NT2/D1 (cell line): Measurements from ENCODE around the gene ENC1.

Source experiments
- DNase-seq: peaks from one replicate; pipeline ENCODE4 v3.0.0-alpha.2; 2011; ENCODE audit warnings: low read depth, low spot score
- H3K27me3 ChIP-seq: 2 replicates; pipeline ENCODE4 v1.6.0; 2011; ENCODE audit warnings: mild to moderate bottlenecking; ENCODE audit not compliant: insufficient read length, insufficient read depth
- H3K36me3 ChIP-seq: 2 replicates; pipeline ENCODE4 v1.6.1; 2011; ENCODE audit warnings: mild to moderate bottlenecking, low read length, mixed read lengths; ENCODE audit not compliant: insufficient read depth, insufficient read length
- H3K4me1 ChIP-seq: 2 replicates; pipeline ENCODE4 v1.5.1; 2011; ENCODE audit not compliant: insufficient read depth, insufficient read length
- H3K4me3 ChIP-seq: 2 replicates; pipeline ENCODE4 v1.5.1; 2011; ENCODE audit warnings: low read depth; ENCODE audit not compliant: insufficient read length
- H3K9ac ChIP-seq: 2 replicates; pipeline ENCODE4 v1.6.0; 2011; ENCODE audit warnings: low read depth; ENCODE audit not compliant: insufficient read length
- H3K9me3 ChIP-seq: 2 replicates; pipeline ENCODE4 v1.5.1; 2011; ENCODE audit warnings: mild to moderate bottlenecking, low read length; ENCODE audit not compliant: insufficient read depth
- SUZ12 ChIP-seq: IDR thresholded peaks from 2 replicates; pipeline ENCODE4 v1.6.1; 2011; ENCODE audit not compliant: insufficient read length, insufficient read depth; ENCODE audit errors: extremely low read depth
- YY1 ChIP-seq: IDR thresholded peaks from 2 replicates; pipeline ENCODE4 v1.6.1; 2011; ENCODE audit not compliant: insufficient read length, insufficient read depth
- ZNF274 ChIP-seq: IDR thresholded peaks from 2 replicates; pipeline ENCODE4 v1.6.1; 2011; ENCODE audit warnings: mild to moderate bottlenecking, low read depth, low read length

Gene ENC1

GRCh38 chr5:74628359-74628758, 12.2 kb downstream of the ENC1 start:
- no peak for DNase-seq
- H3K36me3 ChIP-seq = peaks cover 61% of the 10 kb centered on the region
- TF ChIP-seq YY1 = no peak
- no peak for TF ChIP-seq ZNF274
- no peak for TF ChIP-seq SUZ12
- no peak overlapping the region for H3K9ac ChIP-seq
- H3K9me3 ChIP-seq = no peaks in the 10 kb centered on the region
- no peak overlapping the region for H3K4me3 ChIP-seq
- no peaks in the 10 kb centered on the region for H3K4me1 ChIP-seq
- no peaks in the 10 kb centered on the region for H3K27me3 ChIP-seq

DNA sequence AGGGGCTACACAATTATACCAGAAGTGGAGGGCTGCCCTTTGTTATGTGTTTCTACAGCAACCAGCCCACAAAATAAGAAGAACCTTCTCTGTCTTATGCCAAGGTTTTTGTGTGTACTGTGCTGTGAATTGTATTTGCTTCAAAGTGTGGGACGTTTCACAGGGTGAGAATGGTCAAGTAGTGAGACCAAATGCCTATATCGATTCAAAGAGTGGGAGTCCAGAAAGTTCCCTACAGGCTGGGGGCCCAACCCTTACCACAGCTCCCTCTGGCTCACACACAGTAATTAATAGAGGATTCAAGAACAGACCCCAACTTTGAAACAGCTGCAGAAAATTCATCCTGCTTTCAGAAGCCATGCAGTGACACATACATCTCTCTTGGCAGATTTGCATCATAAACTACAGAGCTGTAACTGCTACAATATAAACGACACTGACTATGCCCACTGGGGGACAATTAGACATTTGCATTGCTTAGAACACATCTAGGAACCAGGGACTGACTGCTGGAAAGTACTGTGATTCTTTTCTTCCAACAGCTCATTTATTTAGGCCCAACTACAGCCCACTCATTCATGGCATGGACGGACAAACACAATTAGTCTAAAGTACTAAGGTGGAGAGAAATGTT, 12.8 kb downstream of the ENC1 start:
- Histone ChIP-seq H3K4me3 (no peak overlapping the region), H3K4me1 (no peaks in the 10 kb centered on the region), H3K27me3 (no peaks in the 10 kb centered on the region), H3K9me3 (no peaks in the 10 kb centered on the region), H3K36me3 (peaks cover 55% of the 10 kb centered on the region), H3K9ac (no peak overlapping the region)
- no peak for TF ChIP-seq ZNF274
- TF ChIP-seq YY1 = no peak
- TF ChIP-seq SUZ12 = no peak
- DNase-seq = no peak

- H3K9me3 ChIP-seq = no peaks in the 10 kb centered on the region
- DNase-seq = no peak
- H3K27me3 ChIP-seq = no peaks in the 10 kb centered on the region
- no peaks in the 10 kb centered on the region for H3K4me1 ChIP-seq
- peaks cover 44% of the 10 kb centered on the region for H3K36me3 ChIP-seq
- TF ChIP-seq ZNF274 (no peak), YY1 (no peak), SUZ12 (no peak)
- no peak overlapping the region for H3K9ac ChIP-seq
- no peak overlapping the region for H3K4me3 ChIP-seq
Observed at GRCh38 chr5:74626386-74627222, 13.9 kb downstream of the ENC1 start.

DNA sequence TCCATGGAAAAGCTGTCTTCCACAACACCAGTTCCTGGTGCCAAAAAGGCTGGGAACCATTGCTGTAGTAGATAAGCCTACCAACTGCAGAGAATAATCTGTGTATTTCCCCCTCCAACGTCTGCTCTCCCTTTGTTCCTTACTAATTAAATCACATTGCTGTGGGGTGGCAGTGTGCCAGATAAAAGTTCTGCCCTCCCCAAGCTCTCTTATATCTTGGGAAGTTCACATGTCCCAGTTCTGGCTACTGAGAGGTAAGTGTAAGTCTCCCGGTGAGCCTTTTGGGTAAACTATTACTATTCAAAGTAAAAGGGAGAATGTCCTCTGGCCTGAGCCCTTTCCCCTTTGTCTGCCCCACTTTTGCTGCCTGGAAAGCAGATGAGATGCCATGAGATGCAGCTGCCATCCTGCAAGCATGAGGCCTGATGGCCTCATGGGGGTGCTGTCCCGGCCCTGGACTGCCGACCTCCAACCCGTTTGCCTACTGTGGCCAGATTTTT, 14.7 kb downstream of the ENC1 start:
- DNase-seq = no peak

GRCh38 chr5:74624931-74625505, 15.5 kb downstream of the ENC1 start:
- DNase-seq = no peak
- Histone ChIP-seq H3K4me1 (no peaks in the 10 kb centered on the region), H3K27me3 (no peaks in the 10 kb centered on the region), H3K4me3 (no peak overlapping the region), H3K36me3 (peaks cover 29% of the 10 kb centered on the region), H3K9me3 (peaks cover 4% of the 10 kb centered on the region; the same call in 1 of the 2 replicates), H3K9ac (no peak overlapping the region)
- TF ChIP-seq YY1 (no peak), ZNF274 (no peak), SUZ12 (no peak)

More for the DNA sequence above, 14.7 kb downstream of the ENC1 start:
- H3K36me3 ChIP-seq = peaks cover 37% of the 10 kb centered on the region
- H3K4me1 ChIP-seq = no peaks in the 10 kb centered on the region
- no peak overlapping the region for H3K4me3 ChIP-seq
- TF ChIP-seq YY1 (no peak), SUZ12 (no peak), ZNF274 (no peak)
- 0 out of 2 replicates have a peak, but pooled peaks cover under 1% of the 10 kb centered on the region for H3K9me3 ChIP-seq
- H3K27me3 ChIP-seq = no peaks in the 10 kb centered on the region
- no peak overlapping the region for H3K9ac ChIP-seq

DNA sequence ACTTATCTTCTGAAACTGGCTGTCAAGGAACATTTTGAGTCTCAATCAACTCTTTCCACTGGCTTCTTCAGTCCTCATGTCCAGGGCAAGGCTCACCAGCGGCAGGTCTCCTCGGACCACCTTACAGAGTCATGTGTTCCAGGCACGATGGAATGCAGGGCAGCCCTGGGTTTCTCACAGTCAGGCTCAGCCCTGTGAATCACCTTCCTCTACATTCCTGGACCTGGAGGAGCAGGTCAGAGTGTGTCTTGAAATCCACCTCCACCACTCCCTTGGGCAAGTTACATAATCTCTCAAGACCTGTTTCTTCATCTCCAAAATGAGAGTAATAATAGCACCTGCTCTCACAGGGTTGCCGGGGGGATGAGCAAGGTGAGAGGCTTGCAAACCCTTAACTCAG, 16.0 kb downstream of the ENC1 start:
- Histone ChIP-seq H3K4me1 (no peaks in the 10 kb centered on the region), H3K36me3 (peaks cover 24% of the 10 kb centered on the region), H3K9me3 (peaks cover 4% of the 10 kb centered on the region; the same call in 1 of the 2 replicates), H3K9ac (no peak overlapping the region), H3K4me3 (no peak overlapping the region), H3K27me3 (no peaks in the 10 kb centered on the region)
- TF ChIP-seq YY1 = no peak
- no peak for TF ChIP-seq SUZ12
- TF ChIP-seq ZNF274 = no peak
- no peak for DNase-seq
